Glutamatergic neuron (in vitro differentiated cells): ENCODE measurements around the gene PHRF1. TPM values are rescaled to one million over a fixed set of nuclear protein-coding genes. Genes with fewer than 3 reads are reported as not detected.

Experiments
- DNase-seq: peaks from one replicate; pipeline ENCODE4 v3.0.0; 2022
- H3K27ac Mint-ChIP-seq: one replicate; pipeline ENCODE4 v1.8.0; 2020; ENCODE audit warnings: mild to moderate bottlenecking, mixed read lengths, inconsistent platforms; ENCODE audit not compliant: unreplicated experiment
- H3K27me3 Mint-ChIP-seq: one replicate; pipeline ENCODE4 v1.8.0; 2020; ENCODE audit warnings: mild to moderate bottlenecking, moderate library complexity, mixed read lengths, inconsistent platforms; ENCODE audit not compliant: unreplicated experiment
- H3K36me3 Mint-ChIP-seq: one replicate; pipeline ENCODE4 v1.8.0; 2020; ENCODE audit warnings: mild to moderate bottlenecking, mixed read lengths, inconsistent platforms; ENCODE audit not compliant: unreplicated experiment
- H3K4me1 Mint-ChIP-seq: one replicate; pipeline ENCODE4 v1.8.0; 2020; ENCODE audit warnings: mild to moderate bottlenecking, low read depth, mixed read lengths, inconsistent platforms; ENCODE audit not compliant: unreplicated experiment
- H3K4me3 Mint-ChIP-seq: one replicate; pipeline ENCODE4 v1.8.0; 2020; ENCODE audit warnings: mild to moderate bottlenecking, mixed read lengths, inconsistent platforms; ENCODE audit not compliant: unreplicated experiment
- H3K9me3 Mint-ChIP-seq: one replicate; pipeline ENCODE4 v1.8.0; 2020; ENCODE audit warnings: mild to moderate bottlenecking, moderate library complexity, mixed read lengths, inconsistent platforms; ENCODE audit not compliant: unreplicated experiment
- CTCF ChIP-seq: fragments of 200-600 bp; sonication (generic); IDR thresholded peaks from one replicate; pipeline ENCODE4 v1.5.0; 2021; ENCODE audit not compliant: partially characterized antibody, unreplicated experiment
- total RNA-seq: library from RNA; stranded (reverse); fragmentation: NEBNext Ultra II Directional; extraction: Animal tissue kit (Norgen Biotek cat#: 25700); gene quantifications from one replicate; pipeline ENCODE4 v1.2.1, GENCODE V29; 2021; ENCODE audit not compliant: unreplicated experiment

The PHRF1 gene
- total RNA-seq, 1 donor from 2014 or later: 41.6 TPM

GRCh38 chr11:587978-588380 lies 11.7 kb downstream of the PHRF1 start:
- H3K9me3 Mint-ChIP-seq: peaks cover 4% of the 10 kb centered on the region
- H3K27me3 Mint-ChIP-seq: peaks cover 4% of the 10 kb centered on the region
- H3K36me3 Mint-ChIP-seq: no peaks in the 10 kb centered on the region
- H3K4me3 Mint-ChIP-seq: no peak overlapping the region
- no peaks in the 10 kb centered on the region for H3K4me1 Mint-ChIP-seq
- DNase-seq: no peak
- no peak overlapping the region for H3K27ac Mint-ChIP-seq
- no peak for TF ChIP-seq CTCF

GRCh38 chr11:589798-590197 lies 13.5 kb downstream of the PHRF1 start:
- H3K27me3 Mint-ChIP-seq: peaks cover 4% of the 10 kb centered on the region
- no peak for TF ChIP-seq CTCF
- no peak overlapping the region for H3K27ac Mint-ChIP-seq
- DNase-seq: no peak
- no peaks in the 10 kb centered on the region for H3K4me1 Mint-ChIP-seq
- H3K36me3 Mint-ChIP-seq: no peaks in the 10 kb centered on the region
- H3K4me3 Mint-ChIP-seq: no peak overlapping the region
- H3K9me3 Mint-ChIP-seq: peaks cover 10% of the 10 kb centered on the region

- no peak for DNase-seq
- Mint-ChIP-seq H3K4me3 (no peak overlapping the region), H3K4me1 (no peaks in the 10 kb centered on the region), H3K36me3 (no peaks in the 10 kb centered on the region), H3K9me3 (peaks cover 10% of the 10 kb centered on the region), H3K27me3 (peaks cover 4% of the 10 kb centered on the region), H3K27ac (no peak overlapping the region)
- no peak for TF ChIP-seq CTCF
These were observed 14.7 kb downstream of the PHRF1 start for GRCh38 chr11:590997-591396.

- no peaks in the 10 kb centered on the region for H3K4me1 Mint-ChIP-seq
- no peak overlapping the region for H3K27ac Mint-ChIP-seq
- H3K27me3 Mint-ChIP-seq: peaks cover 12% of the 10 kb centered on the region
- no peaks in the 10 kb centered on the region for H3K36me3 Mint-ChIP-seq
- H3K4me3 Mint-ChIP-seq: no peak overlapping the region
- DNase-seq: no peak
- H3K9me3 Mint-ChIP-seq: peaks cover 10% of the 10 kb centered on the region
- TF ChIP-seq CTCF: no peak
These were observed 16.2 kb downstream of the PHRF1 start for GRCh38 chr11:592501-592900.

GRCh38 chr11:592918-593317 lies 16.6 kb downstream of the PHRF1 start:
- H3K4me1 Mint-ChIP-seq: no peaks in the 10 kb centered on the region
- no peak for DNase-seq
- peaks cover 12% of the 10 kb centered on the region for H3K27me3 Mint-ChIP-seq
- H3K27ac Mint-ChIP-seq: no peak overlapping the region
- H3K36me3 Mint-ChIP-seq: no peaks in the 10 kb centered on the region
- TF ChIP-seq CTCF: no peak
- no peak overlapping the region for H3K4me3 Mint-ChIP-seq
- H3K9me3 Mint-ChIP-seq: peaks cover 10% of the 10 kb centered on the region
